HG03045 (cell line): ENCODE measurements around the gene RHOT2.

Source experiments
- ATAC-seq: cut with Tn5 transposase; IDR thresholded peaks from one replicate; pipeline ENCODE4 v1.9.1; 2021; ENCODE audit warnings: mild to moderate bottlenecking, moderate library complexity; ENCODE audit not compliant: unreplicated experiment

Gene RHOT2

GRCh38 chr16:695355-696089 lies 27.6 kb downstream of the RHOT2 start:
- no peak for ATAC-seq

- ATAC-seq: no peak
These were observed 31.2 kb downstream of the RHOT2 start for GRCh38 chr16:698911-699671.

- ATAC-seq: no peak
These were observed 33.0 kb downstream of the RHOT2 start for GRCh38 chr16:700684-701584.

DNA sequence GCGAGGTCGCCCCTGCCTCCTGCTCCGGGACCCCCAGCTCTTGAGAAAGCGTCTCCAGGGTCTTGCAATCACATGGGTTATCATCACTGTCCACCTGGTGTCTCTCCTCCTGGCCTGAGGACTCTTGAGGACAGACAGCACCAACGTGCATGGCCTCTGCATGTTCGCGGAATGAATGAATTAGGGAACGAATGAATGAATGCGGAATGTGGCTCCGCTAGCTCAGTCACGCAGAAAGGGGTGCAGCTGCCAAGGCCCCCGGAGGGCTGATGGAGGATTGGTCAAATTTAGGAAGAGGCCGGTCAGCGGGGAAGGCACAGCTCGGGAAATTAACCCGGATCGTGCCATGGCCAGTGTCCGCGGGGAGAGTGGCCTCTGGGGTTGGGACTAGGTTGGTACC lies 34.4 kb downstream of the RHOT2 start:
- no peak for ATAC-seq

GRCh38 chr16:703406-703805 lies 35.5 kb downstream of the RHOT2 start:
- ATAC-seq: no peak

GRCh38 chr16:704047-704446 lies 36.1 kb downstream of the RHOT2 start:
- ATAC-seq: no peak

- no peak for ATAC-seq
These were observed 36.8 kb downstream of the RHOT2 start for GRCh38 chr16:704552-705380.

GRCh38 chr16:705431-706188 lies 37.7 kb downstream of the RHOT2 start, which contains the start of gene FBXL16:
TSS of gene FBXL16 (minus strand) at chr16:705801. CDS start at chr16:697405, 8,396 bp downstream.
- no peak for ATAC-seq

DNA sequence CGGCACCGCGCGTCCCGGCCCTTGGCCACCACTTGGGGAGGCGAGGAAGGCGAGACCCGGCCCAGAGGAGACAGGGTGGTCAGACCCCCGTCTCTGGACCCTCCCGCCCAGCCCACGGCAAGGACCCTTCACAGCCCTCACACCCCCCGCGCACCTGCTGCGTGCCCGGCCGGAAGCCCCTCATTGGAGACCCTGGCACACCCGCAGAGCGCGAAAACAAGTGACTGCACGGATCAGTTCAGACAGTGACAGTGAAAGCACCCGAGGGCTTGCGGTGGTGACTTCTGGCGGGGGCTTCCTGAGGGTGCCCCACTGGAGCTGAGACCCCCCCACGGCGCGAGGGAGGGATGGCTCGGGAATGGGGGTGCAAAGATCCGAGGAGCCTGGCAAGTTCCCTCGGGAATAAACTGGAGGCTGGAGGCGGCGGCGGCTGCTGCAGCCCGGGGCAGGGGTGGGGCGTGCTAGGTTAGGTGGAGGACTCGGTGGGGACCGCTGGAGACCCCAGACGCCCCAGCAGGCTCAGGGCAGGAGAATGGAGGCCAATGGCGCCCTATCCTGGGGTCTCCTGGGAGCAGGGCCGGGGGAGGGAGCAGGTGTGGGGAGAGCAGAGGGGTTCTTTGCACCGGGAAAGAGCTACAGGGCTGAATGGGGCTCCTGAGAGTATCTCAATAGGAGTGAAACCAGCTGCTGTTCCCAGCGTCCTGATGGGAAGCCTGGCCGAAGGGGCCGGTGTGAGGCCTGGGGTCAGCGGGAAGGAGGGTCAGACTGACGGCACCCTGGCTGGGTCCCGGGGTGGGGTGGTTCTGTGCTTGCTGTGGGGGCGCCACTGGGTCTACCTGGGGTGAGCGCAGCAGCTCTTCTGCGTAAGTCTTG lies 38.5 kb downstream of the RHOT2 start:
- no peak for ATAC-seq

- ATAC-seq: no peak
These were observed 39.2 kb downstream of the RHOT2 start for GRCh38 chr16:707062-707538.

GRCh38 chr16:708019-708418 lies 40.1 kb downstream of the RHOT2 start:
- ATAC-seq: no peak

- no peak for ATAC-seq
These were observed 41.0 kb downstream of the RHOT2 start for GRCh38 chr16:708959-709358.

GRCh38 chr16:709566-710499 lies 41.9 kb downstream of the RHOT2 start:
- ATAC-seq: no peak

DNA sequence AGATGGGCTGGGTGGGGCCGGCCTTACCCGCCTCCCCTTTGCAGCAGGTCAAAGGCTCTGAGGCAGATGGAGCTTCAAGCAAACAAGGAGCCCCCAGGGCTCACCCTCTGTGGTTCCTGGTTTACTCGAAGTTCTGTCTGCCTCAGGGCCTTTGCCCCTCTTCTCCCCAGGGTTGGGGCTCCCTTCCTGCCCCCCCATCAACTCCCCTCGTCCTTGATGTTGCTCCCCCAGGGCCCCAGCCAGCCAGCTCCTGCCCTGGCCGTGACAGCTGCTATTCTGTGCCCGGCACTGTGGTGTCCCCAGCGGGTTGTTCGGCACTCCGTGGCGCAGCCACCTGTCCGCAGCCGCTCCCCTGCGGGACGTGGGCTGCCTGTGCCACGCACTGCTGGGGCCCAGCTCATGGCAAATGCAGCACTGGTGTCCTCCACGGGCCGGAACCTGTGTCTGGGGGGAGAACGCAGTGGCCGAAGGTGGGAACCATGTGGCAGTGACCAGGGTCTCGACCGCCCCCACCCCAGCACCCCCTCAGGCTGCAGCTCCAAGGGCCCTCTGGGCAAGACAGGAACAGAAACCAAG lies 42.7 kb downstream of the RHOT2 start:
- ATAC-seq: no peak

DNA sequence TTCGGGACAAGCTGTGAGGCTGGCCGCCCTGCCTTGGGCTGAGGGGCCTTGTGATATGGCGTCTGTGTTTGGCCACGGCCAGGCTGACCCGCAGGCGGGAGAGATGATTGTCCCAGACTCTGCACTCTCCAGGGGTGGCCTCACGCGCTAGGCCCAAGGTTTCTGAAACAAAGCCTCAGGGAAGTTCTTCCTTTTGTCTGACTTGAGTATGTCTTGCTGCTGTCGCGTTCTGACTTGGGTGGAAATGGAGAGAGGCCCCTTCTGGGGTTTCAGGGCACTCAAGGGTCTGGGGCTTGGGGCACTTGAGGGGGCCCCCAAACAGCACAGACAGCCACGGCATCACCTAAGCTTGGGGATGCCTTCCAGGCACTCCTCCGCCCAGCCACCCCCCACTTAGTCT lies 43.2 kb downstream of the RHOT2 start:
- no peak for ATAC-seq

- no peak for ATAC-seq
These were observed 43.8 kb downstream of the RHOT2 start for GRCh38 chr16:711548-712320.
